ENCODE results near the gene PRDM16.

PRDM16 gene

GRCh38 chr1:3170561-3171453 lies 101.8 kb downstream of the PRDM16 start:
- ATAC-seq = no peak
- TF ChIP-seq CSDC2 (CRISPR knock-in tag; IDR thresholded peaks at IDR 0.05) = no peak
- no peak for TF ChIP-seq TCF4 (CRISPR knock-in tag; IDR thresholded peaks at IDR 0.05; ENCODE audit: borderline replicate concordance)
- no peak for TF ChIP-seq ZNF8 (CRISPR knock-in tag; IDR thresholded peaks at IDR 0.05)
- no peak for TF ChIP-seq ZNF565 (CRISPR knock-in tag; conservative IDR thresholded peaks at IDR 0.05; ENCODE audit: low read depth)
- TF ChIP-seq, protein P1, sequence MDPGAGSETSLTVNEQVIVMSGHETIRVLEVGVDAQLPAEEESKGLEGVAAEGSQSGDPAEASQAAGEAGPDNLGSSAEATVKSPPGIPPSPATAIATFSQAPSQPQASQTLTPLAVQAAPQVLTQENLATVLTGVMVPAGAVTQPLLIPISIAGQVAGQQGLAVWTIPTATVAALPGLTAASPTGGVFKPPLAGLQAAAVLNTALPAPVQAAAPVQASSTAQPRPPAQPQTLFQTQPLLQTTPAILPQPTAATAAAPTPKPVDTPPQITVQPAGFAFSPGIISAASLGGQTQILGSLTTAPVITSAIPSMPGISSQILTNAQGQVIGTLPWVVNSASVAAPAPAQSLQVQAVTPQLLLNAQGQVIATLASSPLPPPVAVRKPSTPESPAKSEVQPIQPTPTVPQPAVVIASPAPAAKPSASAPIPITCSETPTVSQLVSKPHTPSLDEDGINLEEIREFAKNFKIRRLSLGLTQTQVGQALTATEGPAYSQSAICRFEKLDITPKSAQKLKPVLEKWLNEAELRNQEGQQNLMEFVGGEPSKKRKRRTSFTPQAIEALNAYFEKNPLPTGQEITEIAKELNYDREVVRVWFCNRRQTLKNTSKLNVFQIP (CRISPR knock-in tag; IDR thresholded peaks at IDR 0.05; ENCODE audit: borderline replicate concordance, low read depth) = no peak
- TF ChIP-seq, protein P2, sequence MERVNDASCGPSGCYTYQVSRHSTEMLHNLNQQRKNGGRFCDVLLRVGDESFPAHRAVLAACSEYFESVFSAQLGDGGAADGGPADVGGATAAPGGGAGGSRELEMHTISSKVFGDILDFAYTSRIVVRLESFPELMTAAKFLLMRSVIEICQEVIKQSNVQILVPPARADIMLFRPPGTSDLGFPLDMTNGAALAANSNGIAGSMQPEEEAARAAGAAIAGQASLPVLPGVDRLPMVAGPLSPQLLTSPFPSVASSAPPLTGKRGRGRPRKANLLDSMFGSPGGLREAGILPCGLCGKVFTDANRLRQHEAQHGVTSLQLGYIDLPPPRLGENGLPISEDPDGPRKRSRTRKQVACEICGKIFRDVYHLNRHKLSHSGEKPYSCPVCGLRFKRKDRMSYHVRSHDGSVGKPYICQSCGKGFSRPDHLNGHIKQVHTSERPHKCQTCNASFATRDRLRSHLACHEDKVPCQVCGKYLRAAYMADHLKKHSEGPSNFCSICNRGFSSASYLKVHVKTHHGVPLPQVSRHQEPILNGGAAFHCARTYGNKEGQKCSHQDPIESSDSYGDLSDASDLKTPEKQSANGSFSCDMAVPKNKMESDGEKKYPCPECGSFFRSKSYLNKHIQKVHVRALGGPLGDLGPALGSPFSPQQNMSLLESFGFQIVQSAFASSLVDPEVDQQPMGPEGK (CRISPR knock-in tag; IDR thresholded peaks at IDR 0.05; ENCODE audit: borderline replicate concordance) = no peak
- no peak for TF ChIP-seq TOX (CRISPR knock-in tag; IDR thresholded peaks at IDR 0.05; ENCODE audit: borderline replicate concordance)
- TF ChIP-seq ZC3H10 (CRISPR knock-in tag; IDR thresholded peaks at IDR 0.05) = no peak
- TF ChIP-seq ARNTL (CRISPR knock-in tag; IDR thresholded peaks at IDR 0.05; ENCODE audit: borderline replicate concordance, low read depth) = no peak
- TF ChIP-seq ISL1 (CRISPR knock-in tag; IDR thresholded peaks at IDR 0.05) = no peak
- TF ChIP-seq, protein P3, sequence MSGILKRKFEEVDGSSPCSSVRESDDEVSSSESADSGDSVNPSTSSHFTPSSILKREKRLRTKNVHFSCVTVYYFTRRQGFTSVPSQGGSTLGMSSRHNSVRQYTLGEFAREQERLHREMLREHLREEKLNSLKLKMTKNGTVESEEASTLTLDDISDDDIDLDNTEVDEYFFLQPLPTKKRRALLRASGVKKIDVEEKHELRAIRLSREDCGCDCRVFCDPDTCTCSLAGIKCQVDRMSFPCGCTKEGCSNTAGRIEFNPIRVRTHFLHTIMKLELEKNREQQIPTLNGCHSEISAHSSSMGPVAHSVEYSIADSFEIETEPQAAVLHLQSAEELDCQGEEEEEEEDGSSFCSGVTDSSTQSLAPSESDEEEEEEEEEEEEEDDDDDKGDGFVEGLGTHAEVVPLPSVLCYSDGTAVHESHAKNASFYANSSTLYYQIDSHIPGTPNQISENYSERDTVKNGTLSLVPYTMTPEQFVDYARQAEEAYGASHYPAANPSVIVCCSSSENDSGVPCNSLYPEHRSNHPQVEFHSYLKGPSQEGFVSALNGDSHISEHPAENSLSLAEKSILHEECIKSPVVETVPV (CRISPR knock-in tag; IDR thresholded peaks at IDR 0.05) = no peak
- no peak for TF ChIP-seq GLIS3 (CRISPR knock-in tag; IDR thresholded peaks at IDR 0.05)
- no peak for TF ChIP-seq ESRRG (CRISPR knock-in tag; IDR thresholded peaks at IDR 0.05)
- TF ChIP-seq ZFP3 (CRISPR knock-in tag; IDR thresholded peaks at IDR 0.05) = no peak
- TF ChIP-seq BACH2 (CRISPR knock-in tag; IDR thresholded peaks at IDR 0.05; ENCODE audit: borderline replicate concordance) = no peak
- no peak for TF ChIP-seq ZNF70 (CRISPR knock-in tag; IDR thresholded peaks at IDR 0.05)
- no peak for TF ChIP-seq PPARA (CRISPR knock-in tag; IDR thresholded peaks at IDR 0.05; ENCODE audit: borderline replicate concordance)
- TF ChIP-seq RARB (CRISPR knock-in tag; IDR thresholded peaks at IDR 0.05) = no peak

- ATAC-seq = no peak
- no peak for TF ChIP-seq ISL1 (CRISPR knock-in tag; IDR thresholded peaks at IDR 0.05)
Observed at GRCh38 chr1:3171761-3172160, 102.8 kb downstream of the PRDM16 start.

DNA sequence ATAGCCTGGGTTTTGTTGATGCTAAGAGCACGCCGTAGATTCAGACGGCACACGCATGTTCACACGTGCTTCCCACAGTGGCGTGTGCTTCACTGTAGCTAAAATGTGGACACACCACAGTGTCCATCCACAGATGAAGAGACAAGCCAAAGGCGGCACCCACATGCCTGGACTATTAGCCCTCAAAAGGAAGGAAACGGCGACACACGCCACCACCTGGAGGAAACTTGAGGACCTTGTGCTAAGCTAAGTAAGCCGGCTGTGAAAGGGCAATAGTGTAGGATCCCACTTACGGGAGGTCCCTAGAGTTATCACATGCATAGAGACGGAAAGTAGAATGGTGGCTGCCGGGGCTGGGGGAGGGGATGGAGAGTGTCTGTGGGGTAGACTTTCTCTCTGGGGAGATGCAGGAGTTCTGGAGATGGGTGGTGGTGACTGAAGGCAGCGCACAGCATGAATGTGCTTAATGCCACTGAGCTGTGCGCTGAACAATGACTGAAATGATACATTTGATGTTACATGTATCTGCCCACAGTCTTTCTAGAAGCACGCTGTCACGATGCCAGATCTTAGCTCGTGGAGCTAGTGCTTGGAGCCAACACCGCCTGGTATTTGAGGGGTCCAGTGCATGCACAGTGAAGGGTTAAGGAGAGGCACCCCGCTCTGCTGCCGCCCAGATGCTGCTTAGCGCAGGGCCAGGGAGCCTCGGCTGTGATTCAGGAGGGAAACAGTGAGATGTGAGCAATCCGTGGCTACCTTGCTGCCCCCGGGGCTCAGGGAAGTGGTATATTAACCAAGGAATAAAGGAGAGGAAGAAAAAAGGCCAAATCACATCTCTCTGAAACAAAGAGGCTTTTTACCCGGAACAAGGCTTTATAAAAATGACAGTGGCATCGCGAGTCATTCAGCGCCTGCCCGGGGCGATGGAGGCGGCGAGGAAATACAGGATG lies 103.7 kb downstream of the PRDM16 start:
- no peak for TF ChIP-seq TOX (CRISPR knock-in tag; IDR thresholded peaks at IDR 0.05; ENCODE audit: borderline replicate concordance)
- TF ChIP-seq, protein P1 (CRISPR knock-in tag; IDR thresholded peaks at IDR 0.05; ENCODE audit: borderline replicate concordance, low read depth) = no peak
- TF ChIP-seq ZFP3 (CRISPR knock-in tag; IDR thresholded peaks at IDR 0.05) = no peak
- no peak for TF ChIP-seq ZFP30 (CRISPR knock-in tag; IDR thresholded peaks at IDR 0.05)
- TF ChIP-seq, protein P3 (CRISPR knock-in tag; IDR thresholded peaks at IDR 0.05) = no peak
- no peak for TF ChIP-seq GLIS3 (CRISPR knock-in tag; IDR thresholded peaks at IDR 0.05)
- no peak for TF ChIP-seq BACH2 (CRISPR knock-in tag; IDR thresholded peaks at IDR 0.05; ENCODE audit: borderline replicate concordance)
- TF ChIP-seq CSDC2 (CRISPR knock-in tag; IDR thresholded peaks at IDR 0.05) = no peak
- TF ChIP-seq ZNF565 (CRISPR knock-in tag; conservative IDR thresholded peaks at IDR 0.05; ENCODE audit: low read depth) = no peak
- TF ChIP-seq SNAI2 (CRISPR knock-in tag; IDR thresholded peaks at IDR 0.05) = no peak
- no peak for TF ChIP-seq OSR1 (CRISPR knock-in tag; IDR thresholded peaks at IDR 0.05)
- TF ChIP-seq PPARA (CRISPR knock-in tag; IDR thresholded peaks at IDR 0.05; ENCODE audit: borderline replicate concordance) = no peak
- TF ChIP-seq RARB (CRISPR knock-in tag; IDR thresholded peaks at IDR 0.05) = no peak
- no peak for TF ChIP-seq TCF4 (CRISPR knock-in tag; IDR thresholded peaks at IDR 0.05; ENCODE audit: borderline replicate concordance)
- no peak for TF ChIP-seq ESRRG (CRISPR knock-in tag; IDR thresholded peaks at IDR 0.05)
- no peak for ATAC-seq
